CD4-positive, alpha-beta T cell treated with Interleukin-17A for 1 hour (primary cell): ENCODE results near the gene CPNE6.

Experiments
- DNase-seq: peaks from one replicate; pipeline ENCODE4 v3.0.0-alpha.2; 2020

Gene CPNE6

DNA sequence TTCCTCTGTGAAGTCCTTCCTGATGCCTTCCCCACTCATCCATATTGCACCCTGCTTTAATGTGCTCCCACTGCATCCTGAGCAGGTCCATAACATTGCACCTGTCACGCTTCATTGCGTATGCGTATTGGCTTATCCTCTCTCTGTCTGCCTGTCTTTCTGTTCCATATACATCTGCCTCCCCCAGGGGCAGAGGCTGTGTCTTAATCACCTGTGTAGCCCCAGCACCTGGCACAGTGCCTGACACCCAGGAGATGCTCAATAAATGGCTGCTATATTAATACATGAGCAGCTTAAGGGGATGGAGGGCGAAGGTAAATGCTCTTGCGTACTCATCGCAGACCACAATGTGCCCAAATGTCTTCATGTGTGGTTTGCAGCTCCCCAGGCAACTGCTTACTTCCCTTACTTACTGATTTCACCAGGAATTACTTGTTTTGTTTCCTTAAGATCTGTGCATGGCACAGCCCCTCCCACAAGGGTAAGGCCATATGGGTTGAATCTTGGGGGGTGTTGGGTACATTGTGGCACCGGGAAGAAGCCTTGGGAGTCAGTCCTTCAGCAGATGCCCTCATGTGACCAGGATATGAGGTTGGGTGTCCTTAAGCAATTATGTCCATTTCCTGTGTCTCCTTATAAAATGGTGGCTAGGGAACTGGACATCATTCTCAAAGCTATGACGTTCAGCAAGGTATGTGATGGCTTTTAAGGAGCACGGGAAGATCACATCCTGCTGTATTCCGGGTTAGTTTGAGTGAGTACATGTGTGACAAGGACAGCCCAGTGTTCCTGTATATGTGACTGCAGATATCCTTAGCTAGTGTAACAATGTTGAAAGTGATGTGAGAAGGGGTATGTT is 848 bp upstream of the CPNE6 start:
- DNase-seq: no peak

DNA sequence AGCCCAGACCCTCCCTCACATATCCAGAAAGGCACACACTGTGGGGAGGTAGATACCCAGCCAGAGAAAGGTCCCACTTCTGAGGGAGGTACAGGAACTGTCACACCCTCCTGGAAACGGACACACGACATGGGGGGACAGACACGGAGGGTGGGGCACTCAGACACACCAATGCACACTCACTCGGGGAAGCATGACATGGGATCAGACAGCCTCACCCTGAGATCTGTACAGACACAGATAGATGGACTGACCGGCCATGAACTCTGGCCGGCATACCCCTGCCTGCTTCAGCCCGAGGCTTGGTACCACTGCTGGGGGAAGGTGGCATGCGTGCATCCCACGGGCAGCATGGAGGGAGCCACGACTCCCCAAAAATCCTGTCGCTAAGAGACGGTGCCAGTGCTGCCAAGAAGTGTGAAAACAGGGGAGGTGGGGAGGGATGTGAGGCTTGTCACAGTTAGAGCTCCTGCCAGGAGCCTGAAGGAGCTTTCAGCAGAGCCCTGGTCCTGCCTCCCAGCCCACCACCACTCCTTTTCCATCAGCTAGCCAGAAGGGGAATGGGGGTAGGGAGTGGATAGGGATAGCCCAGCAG is 571 bp downstream of the CPNE6 start:
- DNase-seq: no peak

DNA sequence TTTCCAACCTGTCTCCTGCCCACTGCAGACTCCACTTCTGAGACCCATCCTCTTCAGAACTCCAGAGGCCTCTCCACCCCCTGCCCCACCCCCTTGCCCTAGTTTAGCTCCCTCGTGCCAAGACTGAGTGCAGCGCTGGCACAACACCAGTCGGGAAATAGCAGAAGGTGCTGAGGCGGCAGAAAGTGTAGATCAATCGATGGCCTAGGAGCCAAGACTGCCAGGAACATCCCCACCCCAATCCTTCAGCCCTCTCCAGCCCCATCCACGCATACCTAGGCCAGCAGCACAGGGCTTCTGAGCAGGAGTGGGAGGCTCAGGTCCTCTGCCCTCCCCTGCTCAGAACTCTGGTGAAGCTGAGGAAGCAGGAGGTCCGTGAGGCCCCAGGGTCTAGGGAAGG is 1.1 kb downstream of the CPNE6 start:
- no peak for DNase-seq

DNA sequence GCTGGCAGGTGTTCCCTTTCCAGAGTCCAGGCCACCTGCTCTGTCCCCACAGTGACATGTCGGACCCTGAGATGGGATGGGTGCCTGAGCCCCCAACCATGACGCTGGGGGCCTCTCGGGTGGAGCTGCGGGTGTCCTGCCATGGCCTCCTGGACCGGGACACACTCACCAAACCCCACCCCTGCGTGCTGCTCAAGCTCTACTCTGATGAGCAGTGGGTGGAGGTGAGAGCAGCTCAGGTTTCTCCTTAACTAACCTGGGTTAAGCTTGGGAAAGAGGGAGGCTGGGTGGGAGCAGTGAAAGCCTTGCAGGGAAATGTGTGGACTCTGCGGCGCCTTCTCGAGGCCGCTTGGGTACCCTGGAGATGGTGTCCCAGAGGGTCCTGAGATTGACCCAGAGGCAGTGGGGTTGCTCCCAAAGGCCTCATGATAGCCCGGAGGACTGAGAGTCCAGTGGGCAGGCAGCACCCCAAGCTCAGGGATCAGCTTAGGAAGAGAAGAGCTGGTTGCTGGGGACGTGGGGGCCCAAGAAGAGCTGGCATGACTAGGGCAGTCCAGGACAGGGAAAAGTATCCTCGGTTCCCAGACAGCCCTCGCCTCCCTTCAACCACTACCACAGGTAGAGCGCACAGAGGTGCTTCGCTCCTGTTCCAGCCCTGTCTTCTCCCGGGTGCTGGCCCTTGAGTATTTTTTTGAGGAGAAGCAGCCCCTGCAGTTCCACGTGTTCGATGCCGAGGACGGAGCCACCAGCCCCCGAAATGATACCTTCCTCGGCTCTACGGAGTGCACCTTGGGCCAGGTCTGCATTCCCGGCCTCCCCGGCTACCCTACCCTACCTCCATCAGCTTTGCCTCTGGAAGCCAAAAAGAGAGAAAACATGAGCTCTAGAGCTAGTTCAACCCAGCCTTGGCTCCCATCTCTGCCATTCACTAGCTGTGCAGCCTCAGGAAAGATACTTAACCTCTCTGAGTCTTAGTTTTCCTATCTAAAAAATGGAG is 1.8 kb downstream of the CPNE6 start:
- no peak for DNase-seq

DNA sequence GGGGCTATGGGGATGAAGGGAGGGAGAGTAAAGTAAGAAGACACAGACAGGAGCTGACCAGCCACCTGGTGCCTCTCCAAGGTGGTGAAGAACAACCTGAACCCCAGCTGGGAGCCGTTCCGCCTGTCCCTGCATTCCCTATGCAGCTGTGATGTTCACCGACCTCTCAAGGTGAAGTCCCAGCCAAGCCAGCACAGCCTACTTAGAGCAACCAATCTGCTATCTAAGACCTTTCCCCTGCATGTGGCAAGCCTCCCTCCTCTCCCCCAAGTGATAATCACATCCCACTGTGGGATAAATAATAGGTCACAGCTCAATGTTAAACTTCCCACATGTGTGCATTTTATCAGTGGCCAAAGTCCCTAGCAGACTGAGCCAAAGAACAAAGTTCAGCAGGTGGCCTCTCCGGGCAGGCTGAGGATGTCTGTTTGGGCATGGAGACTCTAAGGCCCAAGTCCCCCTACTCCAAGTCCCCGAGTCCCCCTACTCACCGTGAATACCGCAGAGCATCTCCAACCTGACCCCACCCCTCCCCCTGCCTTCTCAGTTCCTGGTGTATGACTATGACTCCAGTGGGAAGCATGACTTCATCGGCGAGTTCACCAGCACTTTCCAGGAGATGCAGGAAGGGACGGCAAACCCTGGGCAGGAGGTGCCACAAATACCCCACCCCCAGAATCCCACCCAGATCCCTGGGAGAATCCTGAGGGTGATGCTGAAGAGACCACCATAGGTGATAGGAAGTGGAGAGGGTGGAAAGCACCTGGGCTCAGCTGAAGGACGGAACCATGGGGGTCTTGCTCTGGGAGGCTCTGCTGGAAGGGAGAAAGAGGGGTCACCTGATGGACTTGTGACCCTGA is 3.5 kb downstream of the CPNE6 start:
- DNase-seq: no peak

DNA sequence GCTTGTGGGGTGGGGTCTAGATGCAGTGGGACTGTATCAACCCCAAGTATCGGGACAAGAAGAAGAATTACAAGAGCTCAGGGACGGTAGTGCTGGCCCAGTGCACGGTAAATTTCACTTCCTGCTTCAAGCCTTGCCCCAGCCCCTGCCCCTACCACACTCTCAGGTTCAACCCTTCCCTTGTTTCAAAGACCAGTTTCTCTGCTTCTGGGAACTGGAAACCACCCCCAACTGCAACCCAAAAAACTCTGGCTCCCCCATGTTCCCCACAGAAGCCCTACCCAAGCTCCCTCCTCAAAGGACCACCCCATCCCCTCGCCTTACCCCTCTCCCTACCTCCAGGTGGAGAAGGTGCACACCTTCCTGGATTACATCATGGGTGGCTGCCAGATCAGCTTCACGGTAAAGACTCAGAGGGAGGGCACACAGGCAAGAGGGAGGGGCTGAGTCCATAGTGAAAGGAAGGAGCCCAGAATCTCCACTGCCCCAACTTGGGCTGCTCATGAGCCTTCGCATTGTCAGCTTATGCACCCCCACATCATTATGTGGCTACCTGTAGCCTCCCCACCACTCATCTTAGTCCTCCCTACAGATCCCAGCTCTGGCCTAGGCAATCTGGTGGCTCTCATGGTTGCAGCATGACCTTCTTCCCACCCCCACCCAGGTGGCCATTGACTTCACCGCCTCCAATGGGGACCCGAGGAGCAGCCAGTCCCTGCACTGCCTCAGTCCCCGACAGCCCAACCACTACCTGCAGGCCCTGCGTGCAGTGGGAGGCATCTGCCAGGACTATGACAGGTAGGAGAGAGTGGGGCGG is 4.3 kb downstream of the CPNE6 start:
- DNase-seq: no peak

DNA sequence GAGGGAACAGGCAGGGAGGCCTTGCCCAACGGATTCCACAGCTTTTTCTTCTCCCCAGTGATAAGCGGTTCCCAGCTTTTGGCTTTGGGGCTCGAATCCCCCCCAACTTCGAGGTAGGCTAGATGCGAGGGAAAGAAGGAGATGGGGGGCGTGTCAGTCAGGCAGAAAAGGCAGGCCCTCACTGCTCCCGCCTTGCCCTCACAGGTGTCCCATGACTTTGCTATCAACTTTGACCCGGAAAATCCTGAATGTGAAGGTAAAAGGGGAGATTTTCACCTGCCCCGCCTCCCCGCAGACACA is 4.9 kb downstream of the CPNE6 start:
- no peak for DNase-seq

DNA sequence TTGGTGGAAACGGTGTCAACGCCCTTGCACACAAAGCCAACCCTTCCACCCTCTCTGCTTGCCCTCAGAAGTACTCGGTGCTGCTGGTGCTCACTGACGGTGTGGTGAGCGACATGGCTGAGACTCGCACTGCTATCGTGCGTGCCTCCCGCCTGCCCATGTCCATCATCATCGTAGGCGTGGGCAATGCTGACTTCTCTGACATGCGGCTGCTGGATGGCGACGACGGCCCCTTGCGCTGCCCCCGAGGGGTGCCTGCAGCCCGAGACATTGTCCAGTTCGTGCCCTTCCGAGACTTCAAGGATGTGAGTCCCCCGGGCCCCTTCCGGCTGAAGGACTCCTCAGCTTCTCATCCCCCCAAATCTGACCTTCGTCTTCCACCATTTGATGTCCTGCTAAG is 5.7 kb downstream of the CPNE6 start:
- DNase-seq: no peak

DNA sequence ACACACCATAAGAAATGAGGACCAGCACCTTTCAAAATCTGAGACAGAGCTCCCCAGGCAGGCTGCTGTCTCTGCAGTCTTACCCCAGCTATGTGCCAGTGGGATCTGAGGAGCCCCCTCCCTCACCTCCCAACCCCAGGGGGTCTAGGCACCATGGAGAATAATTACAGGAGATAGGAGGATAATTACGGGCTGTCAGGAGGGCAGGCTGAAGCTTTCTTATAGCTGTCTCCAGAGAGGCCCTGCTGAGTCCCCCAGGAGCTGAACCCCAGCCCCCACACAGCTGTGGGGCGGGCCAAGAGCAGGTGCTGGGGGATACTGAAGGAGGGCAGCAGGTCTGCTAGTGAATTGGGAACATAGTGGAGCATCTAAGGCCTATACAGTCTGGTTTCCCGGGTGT is 6.8 kb downstream of the CPNE6 start:
- DNase-seq: no peak

DNA sequence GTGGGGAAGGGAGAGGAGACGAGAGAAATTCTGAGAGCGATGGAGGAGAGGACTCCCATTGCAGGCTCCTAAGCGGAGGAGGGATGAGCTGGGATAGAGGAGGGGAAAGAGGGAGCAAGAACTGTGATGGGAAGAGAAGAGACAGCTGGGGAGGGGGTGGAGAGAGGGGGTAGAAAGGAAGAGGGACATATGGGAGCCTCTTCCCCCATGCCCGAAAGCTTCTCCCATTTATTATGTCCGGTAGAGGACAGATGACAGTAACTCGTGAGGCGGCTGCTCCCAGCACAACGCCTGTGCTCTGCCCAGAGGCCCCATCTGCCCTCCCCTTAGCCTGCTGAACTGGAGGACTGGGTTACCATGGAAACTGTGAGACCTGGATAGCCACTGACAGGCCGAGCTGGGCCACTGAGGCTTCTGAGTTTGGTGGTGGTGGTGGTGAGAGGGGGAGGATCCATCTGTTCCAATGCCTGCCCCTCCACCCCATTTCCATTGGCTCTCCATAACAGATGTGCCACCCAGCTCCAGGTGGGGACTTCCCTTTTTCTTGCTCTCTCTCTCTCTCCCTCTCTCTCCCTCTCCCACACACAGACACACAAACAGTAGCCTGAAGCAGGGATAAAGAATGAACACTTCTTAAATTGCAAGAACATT is 8.3 kb downstream of the CPNE6 start:
- DNase-seq: no peak

DNA sequence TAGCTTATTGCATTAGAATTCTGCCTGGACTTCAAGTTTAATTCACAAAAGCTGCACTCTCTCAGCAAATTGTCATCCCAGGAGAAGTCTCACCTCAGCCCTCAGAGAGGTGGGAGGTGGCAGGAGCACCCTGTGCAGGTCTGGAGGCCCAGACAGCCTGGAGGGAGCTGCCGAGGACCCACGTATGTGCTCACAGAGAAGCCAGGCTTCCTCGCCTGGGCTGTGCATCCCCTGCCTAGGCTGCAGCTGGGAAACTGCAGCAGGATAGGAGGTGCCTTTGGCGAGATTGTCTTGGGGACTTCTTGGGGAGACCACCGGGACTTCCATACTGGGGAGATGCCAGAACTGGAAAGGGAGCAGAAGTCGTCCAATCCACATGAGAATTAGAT is 8.8 kb downstream of the CPNE6 start:
- no peak for DNase-seq

DNA sequence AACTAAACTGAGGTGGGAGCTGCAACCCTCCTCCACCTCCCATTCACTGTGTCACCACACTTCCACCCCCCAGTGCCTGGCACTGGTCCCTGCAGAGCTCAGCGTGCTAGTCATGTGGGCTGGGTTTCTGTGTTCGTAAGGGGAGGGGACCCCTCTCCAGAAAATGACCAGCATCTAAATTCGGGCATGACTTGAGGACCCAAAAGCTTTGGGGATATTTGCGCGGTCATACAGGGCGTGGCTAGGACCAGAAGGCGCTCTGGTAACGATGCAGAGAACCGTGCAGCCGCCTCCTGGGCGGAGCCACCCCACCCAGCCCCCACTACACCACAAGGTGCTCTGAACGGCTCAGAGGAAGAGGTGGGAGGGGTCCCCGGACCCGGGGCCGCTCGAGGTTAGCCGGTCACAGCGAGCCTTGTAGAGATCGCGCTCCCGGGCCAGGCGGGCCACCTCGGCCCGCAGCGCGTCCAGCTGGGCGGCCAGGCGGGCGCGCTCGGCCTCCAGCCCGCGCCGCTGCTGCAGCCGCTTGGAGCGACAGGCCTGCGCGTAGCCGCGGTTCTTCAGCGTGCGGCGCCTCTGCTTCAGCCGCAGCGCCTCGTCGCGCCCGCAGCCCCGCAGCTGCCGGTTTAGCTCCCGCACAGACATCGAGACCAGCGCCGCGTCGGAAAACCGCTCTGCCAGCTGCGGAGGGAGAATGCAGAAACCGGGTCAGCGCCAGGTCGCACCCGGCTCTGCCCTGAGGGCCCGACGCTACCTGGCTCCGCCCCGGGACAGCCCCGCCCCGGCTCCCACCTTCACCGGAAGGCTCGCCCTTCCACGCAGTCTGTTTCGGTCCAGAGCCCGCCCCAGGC is 9.8 kb downstream of the CPNE6 start:
- DNase-seq: peak; percentile 71

DNA sequence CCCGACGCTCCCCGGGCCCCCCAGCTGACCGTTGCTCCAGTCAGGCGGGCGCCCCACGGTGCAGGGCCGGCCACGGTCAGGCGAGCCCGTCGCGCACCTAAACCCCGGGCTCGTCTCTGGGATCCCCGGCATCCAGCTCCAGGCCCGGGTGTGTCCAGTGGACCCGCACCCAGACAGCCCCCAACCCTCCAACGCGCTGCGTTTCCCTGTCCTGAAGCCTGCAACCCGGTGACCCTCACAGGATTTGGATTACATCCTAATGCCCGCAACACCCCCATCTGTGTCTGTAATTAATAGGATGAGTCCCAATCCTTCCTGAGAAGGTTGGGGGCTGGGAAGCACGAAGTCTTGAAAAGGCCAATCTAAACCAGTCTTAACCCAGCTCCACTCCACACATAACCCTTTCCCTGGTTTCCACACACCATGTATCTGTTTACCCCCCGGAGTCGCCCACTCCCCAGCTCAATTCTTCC is 10.4 kb downstream of the CPNE6 start:
- DNase-seq: no peak

DNA sequence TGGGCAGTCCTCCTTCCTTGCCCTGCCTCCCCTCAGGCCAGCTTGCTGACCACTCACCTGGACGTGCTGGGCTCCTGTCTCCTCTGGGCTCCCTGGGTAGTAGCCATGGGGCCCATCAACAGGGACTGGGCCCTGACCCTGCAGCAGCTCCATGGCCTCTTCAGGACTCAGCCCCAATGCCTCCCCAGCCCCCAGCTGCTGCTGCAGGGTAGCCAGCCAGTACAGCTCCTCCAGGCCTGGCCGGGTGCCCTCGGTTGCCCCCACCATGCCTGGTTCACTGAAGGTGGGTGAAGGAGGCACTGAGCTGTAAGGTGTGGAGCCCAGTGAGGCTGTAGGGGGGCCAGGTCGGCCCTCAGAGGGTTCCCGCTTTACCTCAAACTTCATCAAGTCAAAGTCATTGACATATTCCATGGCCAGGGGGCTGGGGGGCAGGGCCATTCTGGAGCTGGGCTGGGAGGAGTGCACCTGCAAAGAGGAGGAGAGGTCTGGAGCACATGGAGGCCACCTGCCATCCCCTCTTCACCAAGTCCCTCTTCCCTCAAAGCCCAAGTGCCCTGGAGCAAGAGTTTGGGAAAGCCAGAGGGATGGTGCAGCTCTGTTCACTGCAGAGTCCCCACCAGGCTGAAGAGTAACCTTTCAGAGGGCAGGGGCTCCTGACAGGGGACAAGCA is 11.2 kb downstream of the CPNE6 start:
- no peak for DNase-seq

DNA sequence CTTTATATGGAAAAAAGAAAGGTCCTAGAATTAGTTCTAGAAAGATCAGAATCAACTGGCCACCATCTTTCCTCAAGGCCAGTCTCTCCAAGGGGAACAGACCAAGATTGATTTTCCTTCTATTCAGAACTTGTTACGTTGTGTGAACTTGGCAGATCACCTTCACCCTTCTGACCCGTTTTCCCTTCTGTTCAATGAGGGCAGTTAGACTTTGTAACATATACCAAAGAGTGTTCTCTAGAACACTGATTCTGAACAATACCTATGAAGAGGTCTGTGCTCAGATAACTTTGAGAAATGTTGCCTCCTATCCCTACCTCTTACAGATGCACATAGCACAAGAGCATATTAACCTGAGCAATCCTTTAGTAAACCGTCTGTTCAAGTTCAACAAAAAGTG is 12.1 kb downstream of the CPNE6 start:
- no peak for DNase-seq

DNA sequence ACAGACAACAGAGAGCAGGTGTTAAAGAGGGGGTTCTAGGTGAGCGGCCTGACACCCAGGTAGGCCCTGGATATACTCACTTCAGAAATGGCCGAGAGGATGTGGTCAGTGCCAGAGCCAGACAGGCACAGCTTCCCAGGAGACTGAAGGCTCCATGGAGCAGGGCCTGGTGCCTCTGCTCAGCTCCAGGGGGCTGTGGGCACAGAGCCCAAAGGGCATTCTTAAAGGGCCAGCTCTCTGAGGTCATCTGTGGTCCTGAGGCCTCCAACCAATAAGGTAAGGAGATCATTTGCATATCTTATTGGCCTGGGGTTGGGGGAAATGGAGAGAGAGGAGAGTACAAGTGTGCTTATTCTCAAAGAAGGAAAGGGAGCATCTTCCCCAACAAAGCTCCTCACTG is 13.1 kb downstream of the CPNE6 start:
- DNase-seq: no peak

DNA sequence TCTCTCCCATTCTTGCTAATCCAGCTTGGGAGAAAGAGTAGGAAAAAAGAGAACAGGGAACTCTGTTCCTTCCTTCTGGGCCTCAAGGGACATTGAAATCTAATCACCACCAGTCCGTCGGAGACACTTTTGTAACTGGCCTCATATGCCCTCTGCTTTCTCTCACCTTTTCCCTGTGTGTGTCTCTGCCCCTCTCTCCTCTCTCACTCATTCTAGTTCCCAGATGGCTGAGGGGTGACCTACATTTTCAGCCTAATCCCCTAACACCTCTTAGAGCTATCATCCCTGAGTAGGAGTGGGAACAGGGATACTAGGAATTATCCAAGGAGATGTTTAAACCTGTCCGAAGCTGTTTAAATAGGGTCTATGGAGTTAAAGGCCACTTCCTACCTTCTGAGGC is 13.9 kb downstream of the CPNE6 start:
- no peak for DNase-seq

DNA sequence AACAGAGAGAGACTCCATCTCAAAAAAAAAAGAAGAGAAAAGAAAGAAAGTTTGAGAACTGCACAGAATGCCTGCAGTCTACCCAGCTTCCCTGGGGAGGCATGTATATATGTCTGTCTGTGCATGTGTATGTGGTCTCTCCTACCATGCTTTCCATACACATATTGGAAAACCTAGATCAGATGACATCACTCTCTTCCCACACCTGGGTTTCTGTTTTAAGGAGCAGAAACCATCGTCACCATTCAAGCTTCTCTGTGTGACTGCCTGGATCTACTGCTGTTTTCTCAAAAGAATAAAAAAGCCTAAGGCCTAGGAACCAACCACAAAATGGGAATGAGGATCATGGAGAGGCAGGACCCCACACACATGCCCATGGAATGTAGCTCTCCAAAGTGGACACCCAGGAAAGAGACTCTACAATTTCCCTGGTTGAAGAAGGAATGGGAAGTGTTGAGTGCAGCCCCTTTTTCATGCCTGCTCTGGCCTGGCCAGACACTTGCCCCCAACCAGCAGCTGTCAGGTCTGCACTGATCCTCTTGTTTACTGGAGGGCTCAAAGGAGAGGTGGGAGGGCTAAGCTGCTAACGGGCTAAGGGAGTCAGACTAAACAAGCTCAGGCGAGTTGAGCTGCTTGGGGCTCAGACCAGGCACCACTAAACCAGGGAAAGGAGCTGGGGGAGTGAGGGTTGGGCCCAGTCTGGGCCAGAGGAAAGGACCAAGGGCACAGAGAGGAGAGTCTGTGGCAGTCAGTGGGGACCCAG is 15.0 kb downstream of the CPNE6 start:
- no peak for DNase-seq

DNA sequence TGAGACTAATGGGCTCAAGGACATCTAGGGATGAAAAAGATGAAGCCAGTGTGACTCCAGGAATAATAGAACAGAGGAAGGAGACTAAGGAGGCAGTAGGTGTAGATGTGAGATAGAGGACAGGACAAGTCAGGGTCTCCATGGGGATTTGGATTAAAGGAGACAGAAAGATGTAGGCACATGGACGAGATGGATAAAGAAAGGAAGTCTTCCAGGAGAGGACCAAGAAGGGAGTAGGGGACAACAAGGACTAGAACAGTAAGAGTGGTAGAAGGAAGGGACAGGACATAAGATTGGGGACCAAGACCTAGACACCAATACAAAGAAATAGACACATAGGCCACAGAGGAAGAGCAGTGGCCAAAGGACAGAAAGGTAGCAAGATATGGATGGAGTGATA is 15.6 kb downstream of the CPNE6 start:
- no peak for DNase-seq
